ENCODE measurements around the gene NCAPD2. TPM values are rescaled to one million over a fixed set of nuclear protein-coding genes. Genes with fewer than 3 reads are reported as not detected.

The NCAPD2 gene
- total RNA-seq, 1 experiment from 2014 or later, result 114 TPM

DNA sequence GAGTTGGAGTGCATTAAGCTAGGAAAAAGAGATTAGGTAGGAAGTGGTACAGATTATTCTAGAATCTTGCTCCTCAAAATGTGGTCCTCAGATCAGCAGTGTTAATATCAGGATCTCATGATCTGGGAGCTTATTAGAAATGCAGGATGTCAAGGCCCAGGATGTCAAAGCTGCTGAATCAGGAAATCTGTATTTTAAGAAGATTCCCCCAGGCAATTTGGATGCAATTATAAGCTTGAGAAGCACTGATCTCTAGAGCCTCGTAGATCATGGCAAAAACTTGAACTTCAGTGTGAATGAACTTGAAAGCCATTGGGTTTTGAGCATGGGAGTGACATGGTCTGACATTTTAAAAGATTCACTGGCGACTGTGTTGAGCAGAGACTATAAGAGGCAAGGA, 6.6 kb downstream of the NCAPD2 start:
- Histone ChIP-seq H3T11ph (ENCODE audit: low read length) (no peak overlapping the region), H3K23ac (ENCODE audit: insufficient read length, low read depth, low read length) (no peak overlapping the region), H2AFZ (ENCODE audit: low read length) (no peak overlapping the region), H2BK12ac (ENCODE audit: insufficient read length, low read depth, low read length) (no peak overlapping the region), H3K27me3 (ENCODE audit: insufficient read depth, low read length) (no peaks in the 10 kb centered on the region), H4K8ac (replicated peaks; ENCODE audit: insufficient read length, low read depth, low read length) (no peak overlapping the region), H3K79me2 (ENCODE audit: insufficient read depth, low read length) (peaks cover 5% of the 10 kb centered on the region; the same call in 1 of the 2 replicates), H3K9ac (ENCODE audit: extremely low read depth, insufficient read length, low read length) (no peak overlapping the region), H4K20me1 (ENCODE audit: control insufficient read depth, insufficient read depth, insufficient read length) (no peaks in the 10 kb centered on the region), H2BK120ac (ENCODE audit: low read depth, low read length, poor library complexity, severe bottlenecking) (no peak overlapping the region), H2BK20ac (ENCODE audit: low read depth, low read length, poor library complexity, severe bottlenecking) (no peak overlapping the region), H4K5ac (ENCODE audit: insufficient read length, low read depth, low read length) (no peak overlapping the region), H3K4me1 (ENCODE audit: insufficient read depth, low read length) (no peaks in the 10 kb centered on the region), H4K91ac (ENCODE audit: insufficient read length, low read depth, low read length) (no peak overlapping the region), H3K14ac (ENCODE audit: insufficient read depth, low read length) (no peak overlapping the region), H3K23me2 (ENCODE audit: insufficient read length, low read depth, low read length, poor library complexity, severe bottlenecking) (no peaks in the 10 kb centered on the region), H3K27ac (ENCODE audit: insufficient read length, low read depth, low read length) (no peak overlapping the region), H2BK5ac (ENCODE audit: insufficient read length, low read length) (no peak overlapping the region), H3K56ac (ENCODE audit: insufficient read length, low read depth, low read length) (no peak overlapping the region), H3K18ac (ENCODE audit: insufficient read length, low read depth, low read length) (no peak overlapping the region), H3K79me1 (ENCODE audit: insufficient read depth, low read depth, low read length, poor library complexity, severe bottlenecking) (peaks cover 16% of the 10 kb centered on the region), H3K4ac (ENCODE audit: low read depth, low read length) (no peak overlapping the region), H2BK15ac (ENCODE audit: low read depth, low read length) (no peak overlapping the region), H2AK5ac (ENCODE audit: insufficient read length, low read length) (no peak overlapping the region), H3K9me3 (ENCODE audit: control insufficient read depth, low read depth, low read length) (no peaks in the 10 kb centered on the region), H3K4me2 (ENCODE audit: insufficient read depth, insufficient read length, low read length) (no peak overlapping the region)
- TF ChIP-seq, protein P1, sequence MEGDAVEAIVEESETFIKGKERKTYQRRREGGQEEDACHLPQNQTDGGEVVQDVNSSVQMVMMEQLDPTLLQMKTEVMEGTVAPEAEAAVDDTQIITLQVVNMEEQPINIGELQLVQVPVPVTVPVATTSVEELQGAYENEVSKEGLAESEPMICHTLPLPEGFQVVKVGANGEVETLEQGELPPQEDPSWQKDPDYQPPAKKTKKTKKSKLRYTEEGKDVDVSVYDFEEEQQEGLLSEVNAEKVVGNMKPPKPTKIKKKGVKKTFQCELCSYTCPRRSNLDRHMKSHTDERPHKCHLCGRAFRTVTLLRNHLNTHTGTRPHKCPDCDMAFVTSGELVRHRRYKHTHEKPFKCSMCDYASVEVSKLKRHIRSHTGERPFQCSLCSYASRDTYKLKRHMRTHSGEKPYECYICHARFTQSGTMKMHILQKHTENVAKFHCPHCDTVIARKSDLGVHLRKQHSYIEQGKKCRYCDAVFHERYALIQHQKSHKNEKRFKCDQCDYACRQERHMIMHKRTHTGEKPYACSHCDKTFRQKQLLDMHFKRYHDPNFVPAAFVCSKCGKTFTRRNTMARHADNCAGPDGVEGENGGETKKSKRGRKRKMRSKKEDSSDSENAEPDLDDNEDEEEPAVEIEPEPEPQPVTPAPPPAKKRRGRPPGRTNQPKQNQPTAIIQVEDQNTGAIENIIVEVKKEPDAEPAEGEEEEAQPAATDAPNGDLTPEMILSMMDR (conservative IDR thresholded peaks at IDR 0.05), result no peak
- H3K36me3 Mint-ChIP-seq (ENCODE audit: insufficient read depth in 1 of 3, low read depth in 3 of 3), result peaks cover 21 to 50% (median 47%) of the 10 kb centered on the region in 3 experiments; a peak in 6 of 7 replicates
- no peaks in the 10 kb centered on the region for H3K27me3 Mint-ChIP-seq (ENCODE audit: low read depth)
- no peak overlapping the region for H3K27ac Mint-ChIP-seq
- no peak for DNase-seq
- no peaks in the 10 kb centered on the region for H3K9me3 Mint-ChIP-seq
- peaks cover 4 to 7% of the 10 kb centered on the region in 2 experiments for H3K4me1 Mint-ChIP-seq
- no peak overlapping the region for H3K4me3 Mint-ChIP-seq
- no CpG with 5 or more reads among the region's 2 CpGs for WGBS (ENCODE audit: extremely low coverage, insufficient read length, low lambda C conversion rate)

Data from H9 (cell line).